GM18873 (cell line): ENCODE data around the gene NAT14.
"Not testable (repeated sequence)": the region's sequence is repeated elsewhere in the genome, so short reads cannot be mapped to it uniquely, and the experiment has no call there.

Source experiments
- ATAC-seq: cut with Tn5 transposase; IDR thresholded peaks from one replicate; pipeline ENCODE4 v1.9.1; 2021; ENCODE audit warnings: mild to moderate bottlenecking, moderate library complexity, moderate number of reproducible peaks; ENCODE audit not compliant: unreplicated experiment, low FRiP score

NAT14 gene, protein sequence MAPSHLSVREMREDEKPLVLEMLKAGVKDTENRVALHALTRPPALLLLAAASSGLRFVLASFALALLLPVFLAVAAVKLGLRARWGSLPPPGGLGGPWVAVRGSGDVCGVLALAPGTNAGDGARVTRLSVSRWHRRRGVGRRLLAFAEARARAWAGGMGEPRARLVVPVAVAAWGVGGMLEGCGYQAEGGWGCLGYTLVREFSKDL

GRCh38 chr19:55484593-55485438 lies at the start of gene NAT14:
Gene NAT14 (plus strand): TSS chr19:55485188. CDS start chr19:55485709, 521 bp downstream.
- no peak for ATAC-seq

DNA sequence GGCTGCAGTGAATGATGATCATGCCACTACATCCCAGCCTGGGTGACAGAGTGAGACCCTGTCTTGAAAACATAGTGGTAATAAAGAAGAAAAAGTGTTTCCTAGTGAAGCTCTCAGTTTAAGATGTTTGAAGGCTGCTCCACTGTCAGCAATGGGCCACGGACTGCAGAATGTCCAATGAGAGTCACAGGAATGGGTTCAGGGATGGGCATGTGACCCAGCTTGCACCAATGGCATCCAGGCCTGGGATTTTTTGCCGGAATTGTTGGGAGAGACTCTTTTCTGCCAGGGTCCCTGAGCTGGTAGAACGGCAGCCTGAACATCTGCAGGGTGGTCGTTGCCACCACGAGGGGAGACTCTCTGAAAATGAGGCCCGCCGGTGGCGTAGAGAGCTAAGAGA lies 48.1 kb upstream of the NAT14 start:
- ATAC-seq, result no peak

DNA sequence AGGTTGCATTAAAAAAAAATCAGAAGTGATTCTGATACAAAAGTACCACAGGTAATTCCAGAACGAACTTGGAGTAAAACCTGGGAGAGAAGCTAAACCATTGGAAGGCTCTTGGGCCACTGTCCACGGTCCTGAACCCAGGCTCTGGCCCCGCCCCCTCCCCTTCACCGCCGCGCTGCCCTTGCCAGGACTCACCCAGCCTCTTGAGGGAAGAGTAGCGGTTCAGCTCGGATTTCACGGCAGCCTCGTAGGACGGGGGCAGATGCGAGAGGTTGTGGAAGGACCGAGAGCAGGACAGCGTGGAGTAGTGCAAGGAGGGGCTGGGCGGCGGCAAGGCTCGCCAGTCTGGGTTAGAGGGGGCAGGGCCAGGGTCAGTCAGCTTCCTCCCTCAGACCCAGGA lies 47.6 kb upstream of the NAT14 start:
- ATAC-seq, result no peak

DNA sequence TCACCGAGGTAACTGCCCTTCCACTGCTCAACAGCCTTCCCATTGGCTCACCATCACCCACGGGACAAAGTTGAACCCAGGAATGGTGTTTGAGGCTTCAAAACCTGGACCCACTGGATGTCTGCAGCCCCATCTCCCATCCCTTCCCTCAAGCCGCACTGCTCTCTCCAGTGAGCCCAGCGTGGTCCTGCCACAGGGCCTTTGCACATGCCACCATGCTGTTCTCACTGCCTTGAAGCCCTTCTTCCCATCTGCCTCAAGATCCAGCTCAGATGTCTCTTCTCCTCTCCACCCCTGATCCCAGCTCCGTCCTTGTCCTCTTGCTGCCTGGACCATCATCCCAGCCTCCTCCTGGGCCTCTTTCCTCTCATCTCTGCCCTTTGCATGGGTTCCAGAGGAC lies 45.9 kb upstream of the NAT14 start:
- no peak for ATAC-seq

GRCh38 chr19:55440411-55441105 lies 44.4 kb upstream of the NAT14 start:
- ATAC-seq, result no peak

- no peak for ATAC-seq
These were observed 43.7 kb upstream of the NAT14 start for GRCh38 chr19:55441319-55441691.

DNA sequence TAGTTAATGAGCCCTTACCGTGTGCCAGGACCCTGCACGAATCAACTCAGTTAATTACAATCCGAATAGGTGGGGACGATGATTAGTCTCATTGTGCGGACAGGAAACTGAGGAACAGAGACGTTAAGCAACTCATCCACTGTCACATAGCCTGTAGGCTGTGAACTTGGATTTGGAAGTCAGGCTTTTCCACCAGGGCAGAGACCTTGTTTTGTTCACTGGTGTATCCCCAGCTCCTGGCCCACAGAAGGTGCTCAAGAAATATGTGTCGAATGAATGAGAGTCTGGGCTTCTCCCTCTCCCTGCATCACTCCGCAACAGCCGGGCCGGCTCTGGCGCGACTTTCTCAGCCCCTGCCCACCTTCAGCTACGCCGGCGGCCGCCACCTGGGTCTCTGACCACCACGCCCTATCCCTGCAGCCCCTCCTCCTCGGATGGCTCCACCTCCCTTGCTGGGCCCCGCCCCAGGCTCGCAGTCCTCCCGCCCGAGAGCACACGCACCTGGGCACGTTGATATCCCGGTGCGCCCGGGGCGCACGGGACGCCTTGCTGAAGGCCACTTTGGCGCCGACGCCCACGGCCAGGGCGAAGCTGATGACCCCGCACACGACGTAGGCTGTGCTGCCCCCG lies 43.2 kb upstream of the NAT14 start:
- ATAC-seq, result no peak

GRCh38 chr19:55442372-55442961 lies 42.5 kb upstream of the NAT14 start:
- no peak for ATAC-seq

- no peak for ATAC-seq
These were observed 41.8 kb upstream of the NAT14 start, which contains the start of gene SHISA7 for GRCh38 chr19:55443045-55443823. Gene SHISA7 (minus strand): TSS chr19:55443300. CDS start chr19:55442863, 437 bp downstream.

DNA sequence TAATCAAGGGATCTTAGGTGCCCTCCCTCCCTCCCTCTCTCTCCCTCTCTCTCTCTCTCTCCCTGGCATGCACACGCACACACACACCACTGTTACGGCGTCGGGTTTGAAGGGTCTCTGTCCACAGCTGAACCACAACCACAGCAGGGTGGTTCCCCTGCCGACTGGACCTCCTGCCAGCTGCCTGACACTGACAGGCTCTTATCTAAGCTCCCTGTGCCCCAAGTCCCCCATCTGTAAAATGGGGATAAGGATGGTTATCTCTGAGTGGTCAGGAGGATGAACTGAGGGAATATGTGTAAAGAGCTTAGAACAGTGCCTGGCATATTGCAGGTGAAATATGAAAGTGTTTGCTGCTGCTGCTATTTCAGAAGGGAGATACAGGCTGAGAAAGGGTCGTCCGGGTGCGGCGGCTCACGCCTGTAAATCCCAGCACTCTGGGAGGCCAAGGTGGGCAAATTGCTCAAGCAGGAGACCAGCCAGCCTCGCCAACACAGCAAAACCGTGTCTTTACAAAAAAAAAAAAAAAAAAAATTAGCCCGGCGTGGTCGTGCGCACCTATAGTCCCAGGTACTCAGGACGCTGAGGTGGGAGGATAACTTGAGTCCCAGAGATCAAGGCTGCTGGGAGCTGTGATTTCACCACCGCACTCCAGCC lies 41.0 kb upstream of the NAT14 start:
- no peak for ATAC-seq

DNA sequence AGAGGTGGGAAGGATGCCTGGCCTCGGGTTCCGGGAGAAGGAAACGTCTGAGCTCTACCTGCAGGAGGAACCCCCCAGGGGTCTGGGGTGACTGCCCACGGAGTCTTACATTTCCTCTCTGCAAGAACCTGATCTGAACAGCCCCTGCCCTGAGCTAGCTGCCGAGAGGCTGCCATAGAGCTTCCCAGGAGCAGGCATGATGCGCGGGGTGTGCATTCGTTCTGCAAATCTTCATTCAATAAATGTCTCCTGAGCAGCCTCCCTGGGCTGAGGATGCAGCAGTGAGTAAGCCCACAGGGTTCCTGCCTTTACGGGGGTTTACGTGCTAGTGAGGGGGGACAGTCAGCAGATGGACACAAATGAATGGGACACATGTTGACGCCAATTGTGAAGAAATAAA lies 40.3 kb upstream of the NAT14 start:
- no peak for ATAC-seq

GRCh38 chr19:55446060-55446459 lies 38.9 kb upstream of the NAT14 start:
- ATAC-seq, result no peak

DNA sequence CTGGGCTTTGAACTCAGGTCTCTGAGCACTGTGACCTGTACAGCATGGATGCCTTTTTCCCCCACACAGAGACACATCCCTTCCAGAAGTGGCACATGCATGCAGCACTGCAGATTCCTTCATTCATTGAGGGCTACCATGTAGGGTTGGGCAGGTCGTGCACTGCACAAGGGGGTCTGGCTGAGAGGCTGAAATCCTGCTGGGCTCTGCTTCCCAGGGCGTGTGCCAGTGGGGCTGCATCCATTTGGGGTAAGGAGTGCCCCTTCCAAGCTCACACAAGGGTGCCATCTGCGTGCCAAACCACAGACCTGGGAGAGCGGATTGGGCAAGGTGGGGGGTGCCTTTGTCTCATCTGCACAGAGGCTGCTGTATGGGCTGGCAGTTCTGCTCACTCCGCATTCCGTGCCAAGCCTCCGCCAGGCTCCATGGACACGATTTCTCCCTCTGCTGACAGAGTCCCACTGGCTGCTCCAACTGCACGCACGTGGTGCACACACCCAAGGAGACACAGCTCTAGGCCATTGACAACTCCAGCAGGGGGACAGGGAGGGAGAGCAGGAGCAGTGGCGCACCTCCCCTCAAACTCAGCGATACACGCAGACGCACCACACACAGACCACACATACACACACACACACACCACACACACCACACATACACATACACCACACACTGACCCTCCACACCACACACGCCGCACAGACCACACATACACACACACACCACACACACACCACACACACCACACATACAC lies 37.4 kb upstream of the NAT14 start:
- no peak for ATAC-seq

- ATAC-seq, result not testable (repeated sequence)
These were observed 36.9 kb upstream of the NAT14 start for GRCh38 chr19:55448175-55448490.

DNA sequence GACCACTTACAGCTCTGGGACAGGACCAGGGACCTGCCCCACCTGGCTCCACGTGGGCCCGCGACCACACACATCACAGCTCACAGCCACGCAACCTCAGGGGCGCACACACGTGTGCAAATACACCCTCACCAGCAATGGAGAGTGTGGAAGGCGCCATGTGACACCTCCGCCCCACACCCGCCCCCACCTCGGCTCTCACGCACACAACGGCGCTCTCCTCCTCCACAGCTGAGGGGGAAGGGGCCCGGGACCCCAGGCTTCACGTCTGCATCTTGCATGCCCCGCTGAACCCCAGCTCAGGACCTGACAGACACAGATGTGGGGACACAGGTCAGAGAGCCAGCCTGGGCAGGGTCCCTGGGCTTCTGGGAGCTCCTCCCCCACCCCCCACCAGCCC lies 35.5 kb upstream of the NAT14 start:
- ATAC-seq, result no peak

DNA sequence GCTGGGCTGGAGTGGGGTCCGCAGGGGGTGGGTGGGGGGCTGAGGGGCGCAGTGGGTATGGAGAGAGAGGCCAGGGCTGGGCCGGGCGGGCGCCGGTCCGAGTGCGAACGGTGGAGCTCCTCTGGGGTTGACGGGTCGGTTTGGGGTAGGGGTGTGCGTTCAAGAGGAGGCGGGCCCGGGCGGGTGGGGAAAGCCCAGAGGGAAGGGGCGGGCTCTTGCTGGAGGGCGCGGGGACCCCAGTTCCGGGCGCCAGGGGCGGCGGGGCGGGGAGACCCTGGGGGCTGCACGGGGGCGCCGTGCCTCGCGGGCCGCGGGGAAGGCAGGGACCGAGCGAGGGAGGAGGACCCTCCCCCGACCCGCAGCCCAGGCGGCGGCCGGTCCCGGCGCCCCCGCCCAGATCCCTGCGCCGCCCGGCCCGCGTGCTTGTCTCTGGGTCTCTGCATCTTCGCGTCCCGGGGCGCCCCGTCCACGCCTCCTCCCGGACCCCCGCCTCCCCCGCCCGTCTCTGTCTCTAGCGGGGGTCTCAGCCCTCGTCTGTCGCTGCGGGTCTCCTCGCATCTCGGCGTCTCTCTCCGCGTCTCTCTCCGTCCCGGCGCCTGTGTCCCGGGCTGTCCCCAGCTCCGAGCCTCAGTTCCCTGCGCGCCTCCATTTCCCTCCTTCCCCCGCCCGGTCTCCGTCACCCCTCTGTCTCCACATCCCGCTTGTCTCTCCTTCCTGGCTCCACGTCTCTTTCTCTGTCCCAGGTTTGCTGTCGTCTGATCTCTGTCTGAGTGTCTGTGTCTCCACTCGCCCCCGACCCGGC lies 33.6 kb upstream of the NAT14 start:
- no peak for ATAC-seq

DNA sequence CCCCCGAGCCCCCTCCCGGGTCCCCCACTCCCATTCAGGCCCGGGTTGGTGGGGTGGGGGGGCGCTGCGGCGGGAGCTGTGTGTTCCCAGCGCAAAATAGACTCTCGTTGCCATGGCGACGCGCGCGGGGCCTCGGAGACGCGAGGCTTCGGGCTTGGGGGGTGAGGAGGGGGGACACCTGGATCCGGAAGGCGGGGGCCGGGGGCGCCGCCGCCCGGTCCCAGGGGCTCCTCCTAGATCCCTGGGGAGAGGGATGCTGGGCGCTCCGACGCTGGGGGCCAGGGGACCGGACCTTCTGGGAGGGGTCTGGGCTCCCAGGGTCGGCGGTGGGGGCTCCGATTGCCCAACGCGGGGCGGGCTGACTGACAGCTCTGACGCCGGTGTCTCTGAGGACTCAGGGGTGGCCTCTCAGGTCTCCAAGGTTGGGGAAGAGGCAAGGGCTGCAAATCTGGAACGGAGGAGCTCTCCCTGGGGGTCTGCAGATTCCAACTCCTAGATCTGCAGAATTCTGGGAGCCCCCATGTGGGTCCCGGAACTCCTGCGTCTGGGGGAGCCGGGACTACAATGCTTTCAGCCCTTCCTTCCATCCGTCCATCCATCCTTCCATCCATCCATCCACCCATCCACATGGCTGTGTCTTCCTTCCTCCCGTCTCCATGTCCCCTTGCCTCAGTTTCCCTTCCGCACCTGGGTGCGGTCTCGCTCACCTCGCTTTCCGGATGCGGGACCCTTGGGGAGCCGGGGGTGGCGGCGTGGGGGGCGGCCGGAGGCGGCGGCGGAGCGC lies 32.8 kb upstream of the NAT14 start:
- no peak for ATAC-seq
